Endodermal cell (in vitro differentiated cells): Measurements from ENCODE around the gene CDC42. TPM values are rescaled to one million over a fixed set of nuclear protein-coding genes. Genes with fewer than 3 reads are reported as not detected.

Experiments used
- DNase-seq: peaks from one replicate; pipeline ENCODE4 v3.0.0-alpha.2; 2017
- H3K27ac ChIP-seq: 2 replicates; pipeline ENCODE4 v1.5.1; 2013; ENCODE audit warnings: mild to moderate bottlenecking, low read depth, low read length, moderate library complexity
- H3K27me3 ChIP-seq: 2 replicates; pipeline ENCODE4 v1.6.1; 2013; ENCODE audit warnings: mild to moderate bottlenecking, low read length, moderate library complexity; ENCODE audit not compliant: insufficient read depth, control insufficient read depth, poor library complexity, severe bottlenecking
- H3K36me3 ChIP-seq: 2 replicates; pipeline ENCODE4 v1.7.0; 2013; ENCODE audit warnings: mild to moderate bottlenecking, low read length, moderate library complexity; ENCODE audit not compliant: control insufficient read depth, insufficient read depth
- H3K4me1 ChIP-seq: one replicate; pipeline ENCODE4 v1.7.0; 2013; ENCODE audit warnings: low read length; ENCODE audit not compliant: control insufficient read depth, insufficient read depth
- H3K4me3 ChIP-seq: 2 replicates; pipeline ENCODE4 v1.5.1; 2013; ENCODE audit warnings: mild to moderate bottlenecking, low read length, moderate library complexity
- H3K9ac ChIP-seq: 2 replicates; pipeline ENCODE4 v1.6.1; 2013; ENCODE audit warnings: mild to moderate bottlenecking, low read length, moderate library complexity; ENCODE audit not compliant: poor library complexity, severe bottlenecking; ENCODE audit errors: extremely low read depth
- H3K9me3 ChIP-seq: 2 replicates; pipeline ENCODE4 v1.6.1; 2013; ENCODE audit warnings: mild to moderate bottlenecking, low read length, moderate library complexity; ENCODE audit not compliant: control insufficient read depth
- H3K27ac Mint-ChIP-seq: 2 replicates; pipeline ENCODE4 v1.8.0; 2020; ENCODE audit warnings: mixed read lengths
- H3K27me3 Mint-ChIP-seq: 2 replicates; pipeline ENCODE4 v1.8.0; 2021; ENCODE audit warnings: mild to moderate bottlenecking, mixed read lengths; ENCODE audit not compliant: insufficient read depth
- H3K36me3 Mint-ChIP-seq: 2 replicates; pipeline ENCODE4 v1.8.0; 2020; ENCODE audit warnings: low read depth, mixed read lengths
- H3K4me1 Mint-ChIP-seq: 2 replicates; pipeline ENCODE4 v1.8.0; 2020; ENCODE audit warnings: mixed read lengths
- H3K4me3 Mint-ChIP-seq: 2 replicates; pipeline ENCODE4 v1.8.0; 2020; ENCODE audit warnings: mild to moderate bottlenecking, moderate library complexity, mixed read lengths
- H3K9me3 Mint-ChIP-seq: 2 replicates; pipeline ENCODE4 v1.8.0; 2020; ENCODE audit warnings: mild to moderate bottlenecking, mixed read lengths
- WGBS, 2 experiments: methylation state at CpG; one replicate each; pipeline versions ENCODE4 v1.1.5 to v1.1.7; 2013; ENCODE audit warnings: missing lambda C conversion rate in 2 of 2, mixed read lengths in 1 of 2; ENCODE audit not compliant: insufficient coverage in 1 of 2, insufficient read length in 1 of 2; 5-methylcytosine and 5-hydroxymethylcytosine counted together
- total RNA-seq, 2 donors: library from RNA; stranded (reverse); fragmentation: NEBNext Ultra II Directional in 1 of 2; extraction: Animal tissue kit (Norgen Biotek cat#: 25700) in 1 of 2; gene quantifications; 2 replicates in 1 of 2; 3 replicates in 1 of 2; pipeline ENCODE4 v1.2.1, GENCODE V29; 2021
- TF ChIP-seq, protein P1 (sequence below): fragments of 200-600 bp; sonication (generic); conservative IDR thresholded peaks from 2 replicates; pipeline ENCODE4 v1.5.0; 2021; ENCODE audit warnings: antibody characterized with exemption, mild to moderate bottlenecking

Gene CDC42
- total RNA-seq, 2 donors from 2014 or later, result 274 to 283 TPM

DNA sequence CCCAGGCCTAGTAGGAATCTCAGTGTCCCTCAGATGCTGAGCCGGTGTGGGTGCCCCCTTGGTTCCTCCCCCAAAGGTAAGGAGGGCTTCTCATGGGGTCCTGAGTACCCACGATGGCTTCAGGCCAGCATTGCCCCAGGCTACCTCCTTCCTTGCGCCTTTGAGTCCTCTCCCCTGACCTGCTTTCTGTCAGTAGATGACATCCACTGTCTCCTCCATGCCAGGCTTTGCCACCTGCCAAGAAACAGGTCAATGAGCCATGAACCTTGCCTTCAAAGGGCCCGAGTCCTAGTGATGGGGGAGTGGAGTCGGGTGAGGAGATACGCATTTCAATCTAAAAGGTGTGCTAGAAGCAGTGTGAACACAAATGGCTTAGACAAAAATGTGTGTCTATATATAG lies 74.7 kb downstream of the CDC42 start:
- no peak overlapping the region for H3K4me3 Mint-ChIP-seq
- no peaks in the 10 kb centered on the region for H3K9me3 ChIP-seq
- WGBS, 2 experiments, result 91 to 92% methylated on average over 6 of the region's 6 CpGs
- H3K27ac Mint-ChIP-seq, result no peak overlapping the region
- no peaks in the 10 kb centered on the region for H3K36me3 ChIP-seq
- no peaks in the 10 kb centered on the region for H3K27me3 Mint-ChIP-seq
- H3K4me1 Mint-ChIP-seq, result peaks cover 9% of the 10 kb centered on the region
- H3K4me3 ChIP-seq, result no peak overlapping the region
- H3K27me3 ChIP-seq, result no peaks in the 10 kb centered on the region
- no peak overlapping the region for H3K27ac ChIP-seq
- H3K36me3 Mint-ChIP-seq, result no peaks in the 10 kb centered on the region
- H3K9ac ChIP-seq, result no peak overlapping the region
- TF ChIP-seq, protein P1, sequence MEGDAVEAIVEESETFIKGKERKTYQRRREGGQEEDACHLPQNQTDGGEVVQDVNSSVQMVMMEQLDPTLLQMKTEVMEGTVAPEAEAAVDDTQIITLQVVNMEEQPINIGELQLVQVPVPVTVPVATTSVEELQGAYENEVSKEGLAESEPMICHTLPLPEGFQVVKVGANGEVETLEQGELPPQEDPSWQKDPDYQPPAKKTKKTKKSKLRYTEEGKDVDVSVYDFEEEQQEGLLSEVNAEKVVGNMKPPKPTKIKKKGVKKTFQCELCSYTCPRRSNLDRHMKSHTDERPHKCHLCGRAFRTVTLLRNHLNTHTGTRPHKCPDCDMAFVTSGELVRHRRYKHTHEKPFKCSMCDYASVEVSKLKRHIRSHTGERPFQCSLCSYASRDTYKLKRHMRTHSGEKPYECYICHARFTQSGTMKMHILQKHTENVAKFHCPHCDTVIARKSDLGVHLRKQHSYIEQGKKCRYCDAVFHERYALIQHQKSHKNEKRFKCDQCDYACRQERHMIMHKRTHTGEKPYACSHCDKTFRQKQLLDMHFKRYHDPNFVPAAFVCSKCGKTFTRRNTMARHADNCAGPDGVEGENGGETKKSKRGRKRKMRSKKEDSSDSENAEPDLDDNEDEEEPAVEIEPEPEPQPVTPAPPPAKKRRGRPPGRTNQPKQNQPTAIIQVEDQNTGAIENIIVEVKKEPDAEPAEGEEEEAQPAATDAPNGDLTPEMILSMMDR, result no peak
- no peak for DNase-seq
- H3K9me3 Mint-ChIP-seq, result no peaks in the 10 kb centered on the region
- peaks cover 5% of the 10 kb centered on the region for H3K4me1 ChIP-seq

DNA sequence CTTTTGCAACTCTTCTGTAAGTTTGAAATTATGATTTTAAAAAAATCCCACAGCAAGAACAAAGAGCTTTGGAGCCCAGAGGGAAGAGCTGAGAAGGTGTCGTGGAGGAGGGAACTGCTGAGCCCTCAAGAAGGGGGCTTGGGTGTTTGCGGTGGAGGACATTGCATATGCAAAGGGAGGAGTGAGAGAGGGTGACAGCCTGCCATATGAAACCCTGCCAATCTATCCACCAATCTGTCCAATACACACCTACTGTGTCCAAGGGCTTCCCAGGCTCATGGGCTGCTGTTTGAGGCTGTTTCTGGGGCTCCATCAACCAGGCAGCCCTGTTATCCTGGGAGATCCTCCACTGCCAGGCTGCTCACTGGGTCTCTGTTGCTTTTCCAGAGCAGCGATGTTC lies 75.2 kb downstream of the CDC42 start:
- Mint-ChIP-seq H3K36me3 (no peaks in the 10 kb centered on the region), H3K27me3 (no peaks in the 10 kb centered on the region), H3K27ac (no peak overlapping the region), H3K4me1 (peaks cover 6% of the 10 kb centered on the region), H3K4me3 (no peak overlapping the region), H3K9me3 (no peaks in the 10 kb centered on the region)
- TF ChIP-seq, protein P1, result no peak
- H3K36me3 ChIP-seq, result no peaks in the 10 kb centered on the region
- WGBS, 2 experiments, result 74 to 100% methylated on average over 1 to 2 of the region's 3 CpGs
- H3K9me3 ChIP-seq, result no peaks in the 10 kb centered on the region
- no peaks in the 10 kb centered on the region for H3K27me3 ChIP-seq
- peaks cover 1% of the 10 kb centered on the region for H3K4me1 ChIP-seq
- H3K9ac ChIP-seq, result no peak overlapping the region
- DNase-seq, result no peak
- no peak overlapping the region for H3K27ac ChIP-seq
- H3K4me3 ChIP-seq, result no peak overlapping the region

DNA sequence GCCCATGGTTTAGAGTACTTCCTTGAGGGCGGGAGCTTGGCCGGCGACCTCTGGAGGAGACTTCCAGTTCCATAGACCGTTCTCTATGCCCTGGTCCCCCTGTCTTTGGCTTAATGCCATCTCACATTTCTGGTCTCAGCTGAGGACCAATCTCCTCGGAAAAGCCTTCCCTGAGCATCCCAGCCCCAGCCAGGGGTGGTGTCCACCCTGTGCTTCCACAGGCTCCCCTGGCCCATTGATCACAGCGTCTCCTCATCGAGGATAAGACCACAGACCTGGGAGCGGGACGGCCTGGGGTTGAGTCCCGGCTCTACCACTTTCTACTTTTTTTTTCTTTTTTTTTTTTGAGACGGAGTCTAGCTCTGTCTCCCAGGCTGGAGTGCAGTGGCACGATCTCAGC lies 75.9 kb downstream of the CDC42 start:
- Histone ChIP-seq H3K4me3 (no peak overlapping the region), H3K36me3 (no peaks in the 10 kb centered on the region), H3K27ac (no peak overlapping the region), H3K27me3 (no peaks in the 10 kb centered on the region), H3K4me1 (no peaks in the 10 kb centered on the region), H3K9me3 (no peaks in the 10 kb centered on the region), H3K9ac (no peak overlapping the region)
- H3K36me3 Mint-ChIP-seq, result no peaks in the 10 kb centered on the region
- peaks cover under 1% of the 10 kb centered on the region for H3K4me1 Mint-ChIP-seq
- 91 to 94% methylated on average over 5 to 12 of the region's 12 CpGs for WGBS, 2 experiments
- no peak overlapping the region for H3K27ac Mint-ChIP-seq
- H3K4me3 Mint-ChIP-seq, result no peak overlapping the region
- TF ChIP-seq, protein P1, result no peak
- no peak for DNase-seq
- H3K9me3 Mint-ChIP-seq, result no peaks in the 10 kb centered on the region
- H3K27me3 Mint-ChIP-seq, result no peaks in the 10 kb centered on the region
